Measurements from ENCODE around the gene OR52K2.
A peak's percentile ranks its signal among the peaks of the same experiment; 100 is the strongest.
"Not testable (repeated sequence)": the region's sequence is repeated elsewhere in the genome, so short reads cannot be mapped to it uniquely, and the experiment has no call there.

Gene OR52K2

DNA sequence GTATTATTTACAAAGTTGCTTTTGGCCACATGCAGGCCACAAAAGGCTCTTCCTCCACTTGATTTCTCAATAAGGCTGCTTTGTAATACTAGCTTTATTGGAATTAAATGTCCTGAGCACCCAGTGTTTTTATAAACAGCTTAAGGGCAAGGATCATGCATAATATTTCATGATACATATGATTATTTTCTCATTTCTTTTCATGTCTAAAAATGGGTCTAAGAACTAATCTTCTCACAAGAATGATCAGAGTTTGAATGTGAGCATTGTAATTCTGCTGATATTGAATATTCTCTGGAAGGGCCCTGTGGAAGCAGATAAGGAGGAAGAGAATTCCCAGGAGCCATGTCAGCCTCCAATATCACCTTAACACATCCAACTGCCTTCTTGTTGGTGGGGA is at the start of gene OR52K2:
Gene OR52K2 (plus strand): TSS at position 301 of the 400 bp plus-strand sequence. CDS start 45 bp downstream, at position 346.
- DNase-seq: no peak

DNA sequence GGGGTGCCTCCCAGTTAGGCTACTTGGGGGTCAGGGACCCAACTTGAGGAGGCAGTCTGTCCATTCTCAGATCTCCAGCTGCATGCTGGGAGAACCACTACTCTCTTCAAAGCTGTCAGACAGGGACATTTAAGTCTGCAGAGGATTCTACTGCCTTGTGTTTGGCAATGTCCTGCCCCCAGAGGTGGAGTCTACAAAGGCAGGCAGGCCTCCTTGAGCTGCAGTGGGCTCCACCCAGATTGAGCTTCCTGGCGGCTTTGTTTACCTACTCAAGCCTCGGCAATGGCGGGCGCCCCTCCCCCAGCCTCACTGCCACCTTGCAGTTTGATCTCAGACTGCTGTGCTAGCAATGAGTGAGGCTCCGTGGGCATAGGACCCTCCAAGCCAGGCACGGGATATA is 42.9 kb upstream of the OR52K2 start:
- not testable (repeated sequence) for DNase-seq

DNA sequence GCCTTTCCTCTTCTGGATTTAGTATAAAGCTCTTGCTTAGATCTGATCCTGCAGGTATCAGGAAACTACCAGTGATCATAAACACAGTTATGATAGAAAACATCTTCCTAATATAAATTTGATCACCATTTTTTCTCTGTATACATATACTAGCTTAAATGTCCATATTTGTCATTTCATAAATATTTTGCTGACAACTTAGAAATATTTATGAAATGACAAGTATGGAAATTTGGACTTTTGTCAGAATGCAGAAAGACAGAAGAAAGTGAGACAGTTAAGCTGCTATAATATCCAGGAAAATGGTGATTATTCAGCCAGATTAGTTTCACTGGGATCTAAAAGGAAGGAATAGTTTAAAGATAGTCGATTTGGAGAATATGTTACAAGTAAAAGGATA is 32.8 kb upstream of the OR52K2 start:
- no peak for DNase-seq

DNA sequence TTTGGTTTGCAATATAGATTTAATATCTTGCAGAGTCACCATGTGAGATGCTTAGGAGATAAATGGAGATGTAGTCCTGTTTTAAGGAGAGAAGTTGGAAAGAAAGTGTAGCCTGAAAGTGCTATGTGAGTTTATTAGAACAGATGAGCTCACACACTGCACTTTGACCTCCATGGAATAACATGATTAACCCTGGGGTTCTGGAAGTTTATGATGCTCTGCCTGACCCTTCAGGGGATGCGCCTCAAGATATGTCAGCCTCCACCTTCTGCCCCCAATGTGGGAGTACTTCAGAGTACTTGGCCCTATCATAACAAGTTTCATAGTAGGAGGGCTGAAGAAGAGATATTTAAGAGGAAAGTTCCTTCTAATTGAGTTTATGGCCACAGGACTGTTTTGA is 32.3 kb upstream of the OR52K2 start:
- DNase-seq: no peak

DNA sequence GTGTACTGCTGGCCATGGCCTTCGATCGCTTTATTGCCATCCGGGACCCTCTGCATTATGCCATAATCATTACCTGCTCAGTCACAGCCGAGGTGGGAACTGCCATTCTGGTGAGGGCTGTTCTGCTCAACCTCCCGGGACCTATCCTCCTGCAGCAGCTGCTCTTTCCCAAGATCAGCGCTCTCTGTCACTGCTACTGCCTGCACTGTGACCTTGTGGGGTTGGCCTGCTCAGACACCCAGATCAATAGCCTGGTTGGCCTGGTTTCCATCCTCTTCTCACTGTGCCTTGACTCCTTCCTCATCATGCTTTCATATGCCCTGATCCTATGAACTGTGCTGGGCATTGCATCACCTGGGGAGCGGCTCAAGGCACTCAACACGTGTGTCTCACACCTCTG is 30.7 kb upstream of the OR52K2 start:
- DNase-seq: no peak

DNA sequence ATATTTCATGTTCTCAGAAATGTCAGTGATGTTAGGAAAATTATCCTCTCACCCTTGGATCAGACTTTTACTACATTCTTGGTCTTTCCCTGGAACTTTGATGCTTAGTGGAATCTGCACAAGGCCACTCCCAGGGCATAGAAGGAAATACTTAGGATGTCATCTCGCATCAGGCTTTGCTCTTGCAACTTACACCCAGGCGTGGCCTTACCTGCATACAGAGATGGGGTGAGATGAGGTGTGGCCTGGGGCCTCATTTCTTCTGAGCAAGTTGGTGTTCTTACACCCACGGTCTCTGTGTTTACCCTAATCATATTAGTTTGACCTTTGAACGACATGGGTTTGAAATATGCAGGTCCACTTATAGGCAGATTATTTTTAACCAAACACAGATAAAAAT is 19.0 kb upstream of the OR52K2 start:
- no peak for DNase-seq

DNA sequence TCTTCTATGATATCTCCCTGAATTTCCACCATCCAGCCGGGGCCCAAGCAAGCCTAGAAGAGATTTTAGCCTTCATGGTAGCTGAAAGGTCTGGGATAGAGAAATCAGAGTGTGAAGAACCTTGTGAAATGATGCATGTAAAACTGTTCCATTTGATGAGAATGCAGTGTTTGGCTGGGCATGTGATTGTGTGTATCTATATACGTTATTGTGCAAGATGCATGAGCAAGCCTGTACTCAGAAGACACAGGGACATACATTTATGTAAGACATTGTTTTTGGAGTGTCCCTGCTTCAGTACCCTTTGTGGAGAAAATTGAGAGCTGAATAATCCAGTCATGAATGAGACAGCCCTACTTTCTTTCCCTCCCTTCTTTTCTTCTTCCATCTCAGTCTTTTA is 15.2 kb upstream of the OR52K2 start:
- no peak for DNase-seq

DNA sequence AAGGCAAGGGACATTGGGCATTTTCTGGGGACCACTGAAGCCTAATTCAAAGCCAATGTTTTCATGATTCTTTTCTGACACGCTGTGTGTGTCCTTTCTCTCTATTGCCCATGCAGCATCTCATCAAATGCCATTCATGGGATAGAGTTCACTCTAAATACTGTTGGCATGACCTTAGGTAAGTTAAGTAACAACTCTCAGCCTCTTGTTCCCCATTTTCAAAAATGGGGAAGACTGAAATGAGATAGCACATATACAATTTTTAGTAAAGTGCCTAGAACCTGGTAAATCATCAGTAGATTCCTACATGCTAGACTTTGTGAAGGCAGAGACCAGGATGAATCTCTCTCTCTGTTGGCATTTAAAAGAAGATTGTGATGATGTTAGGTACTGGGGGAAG is 12.7 kb upstream of the OR52K2 start:
- no peak for DNase-seq

DNA sequence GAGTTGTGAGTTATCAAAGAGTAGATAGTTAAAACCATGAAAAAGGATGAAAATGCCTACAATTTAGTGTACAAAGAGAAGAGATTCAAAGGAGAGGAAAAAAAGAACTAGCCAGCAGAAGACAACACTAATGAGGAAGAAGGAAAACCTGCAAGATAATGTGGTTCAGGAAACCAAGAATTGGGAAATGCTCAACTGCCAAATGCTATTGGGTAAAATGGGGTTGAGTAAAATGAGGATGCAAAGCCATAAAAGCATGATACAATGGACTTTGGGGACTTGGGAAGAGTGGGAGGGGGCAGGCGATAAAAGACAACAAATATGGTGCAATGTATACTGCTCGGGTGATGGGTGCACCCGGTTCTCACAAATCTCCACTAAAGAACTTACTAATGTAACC is 7.6 kb upstream of the OR52K2 start:
- no peak for DNase-seq

DNA sequence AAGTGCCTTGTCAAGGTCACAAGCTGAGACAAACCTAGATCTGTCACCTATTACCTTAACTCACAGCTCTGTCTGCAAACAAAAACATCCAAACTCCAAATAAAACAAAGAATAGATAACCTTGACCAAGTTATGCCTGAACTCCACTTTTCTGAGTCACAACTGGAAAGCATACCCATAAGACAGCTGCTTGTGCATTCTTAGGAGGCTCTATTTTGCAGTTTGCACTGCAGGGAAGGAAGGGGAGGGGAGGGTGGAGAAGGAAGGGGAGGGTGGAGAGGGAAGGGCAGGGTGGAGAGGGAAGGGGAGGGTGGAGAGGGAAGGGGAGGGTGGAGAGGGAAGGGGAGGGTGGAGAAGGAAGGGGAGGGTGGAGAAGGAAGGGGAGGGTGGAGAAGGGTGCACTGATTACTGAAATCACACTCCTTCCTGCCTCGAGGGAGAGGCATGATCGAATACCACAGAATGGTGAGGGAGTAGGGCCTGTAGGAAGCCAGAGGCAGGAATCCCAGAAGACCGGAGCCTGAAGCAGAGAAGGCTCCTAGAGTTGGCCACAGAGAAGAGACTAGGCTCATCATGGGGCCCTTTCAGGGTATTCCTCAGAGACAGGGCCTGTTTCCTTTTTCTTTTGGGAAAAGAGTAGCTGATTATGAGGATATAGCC is 5.7 kb upstream of the OR52K2 start:
- no peak for DNase-seq

DNA sequence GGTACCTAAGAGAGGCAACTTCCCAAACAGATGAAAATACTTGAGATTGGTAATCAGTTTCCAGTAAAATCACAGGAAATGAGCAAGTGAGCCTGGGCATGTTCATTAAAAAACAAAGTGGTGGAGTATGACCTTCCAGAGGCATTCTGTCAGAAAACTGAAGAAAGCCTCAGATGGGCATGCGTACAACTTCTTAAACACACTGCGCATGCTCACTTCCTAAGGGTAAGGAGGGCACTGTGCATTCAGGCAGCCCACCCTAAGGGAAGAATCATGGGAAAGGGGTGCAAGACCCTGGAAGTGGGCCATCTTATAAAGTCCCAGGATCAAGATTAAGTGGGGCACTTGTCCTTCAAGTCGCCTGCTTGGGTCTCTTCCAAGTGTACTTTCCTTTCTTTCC is 4.0 kb downstream of the OR52K2 start:
- no peak for DNase-seq

DNA sequence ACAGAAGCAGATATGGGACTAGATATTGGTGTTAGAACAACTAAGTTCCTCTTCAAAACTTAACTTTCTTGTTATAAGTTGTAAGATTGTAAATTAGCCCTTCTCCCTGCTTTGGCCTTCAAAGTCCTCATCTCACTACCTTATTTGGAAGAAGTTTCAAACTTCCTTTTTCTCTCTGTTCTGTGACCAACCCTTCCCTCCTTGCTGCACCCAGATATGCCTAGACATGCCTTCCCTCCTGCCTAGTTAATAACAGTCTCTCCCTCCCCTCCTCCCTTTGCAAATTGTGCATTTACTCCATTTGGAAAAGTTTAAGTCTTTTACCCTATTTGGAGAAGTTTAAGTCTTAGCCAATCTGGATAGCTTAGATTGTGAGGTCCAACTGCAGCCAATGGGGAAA is 4.9 kb downstream of the OR52K2 start:
- DNase-seq: no peak

DNA sequence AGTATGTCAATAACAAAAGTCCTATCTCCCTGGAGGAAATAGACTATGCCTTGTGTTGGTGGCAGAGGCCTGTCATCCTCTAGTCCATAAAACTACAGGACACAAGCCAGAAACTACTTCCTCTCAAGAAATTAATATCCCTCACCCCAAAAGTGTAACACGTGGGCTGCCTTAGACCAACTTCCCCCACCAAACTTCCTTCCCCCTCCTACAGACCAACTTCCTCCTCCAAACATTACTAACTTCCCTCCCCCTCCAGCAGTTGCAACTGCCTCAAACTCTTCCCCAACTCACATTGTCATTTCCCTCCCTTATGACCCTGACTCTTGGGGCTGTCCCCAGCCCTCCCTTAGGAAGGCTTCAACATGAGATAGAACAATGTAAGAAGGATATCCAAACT is 6.3 kb downstream of the OR52K2 start:
- DNase-seq: no peak

DNA sequence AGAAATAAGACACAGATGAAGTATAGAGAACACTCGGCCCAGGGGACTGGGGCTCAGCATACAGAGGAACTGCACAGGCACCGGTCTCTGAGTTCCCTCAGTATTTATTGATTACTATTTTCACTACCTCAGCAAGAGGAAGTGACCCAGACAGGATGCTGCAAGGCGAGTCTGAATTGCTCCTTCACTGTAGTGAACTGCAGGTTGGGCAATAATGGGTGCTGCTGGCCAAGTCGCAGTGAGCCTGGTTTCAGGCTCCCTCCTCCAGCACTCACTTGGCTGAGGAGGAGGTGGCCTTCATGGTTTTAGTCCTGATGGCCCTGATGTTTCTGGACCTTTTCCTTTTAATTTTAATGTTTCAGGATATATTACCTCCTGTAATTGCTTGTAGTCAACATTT is 10.4 kb downstream of the OR52K2 start:
- DNase-seq: no peak

DNA sequence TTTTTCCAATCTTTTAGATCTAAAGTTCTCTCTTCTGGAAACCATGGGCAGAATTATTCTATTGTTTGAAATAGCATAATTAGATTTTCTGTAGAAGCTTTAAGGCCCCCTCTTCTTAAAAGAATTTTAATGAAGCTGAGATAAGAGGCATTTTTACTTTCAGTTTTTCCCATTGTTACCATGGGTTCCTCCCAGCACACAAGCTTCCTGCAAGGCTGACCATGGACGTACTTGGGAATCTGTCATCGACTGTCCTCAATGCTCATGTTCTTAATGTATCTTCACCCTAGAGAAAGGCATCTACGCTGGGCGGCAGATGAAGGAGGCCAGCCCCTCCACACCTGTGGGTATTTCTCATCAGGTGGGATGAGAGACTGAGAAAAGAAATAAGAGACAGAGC is 11.1 kb downstream of the OR52K2 start:
- DNase-seq: no peak

DNA sequence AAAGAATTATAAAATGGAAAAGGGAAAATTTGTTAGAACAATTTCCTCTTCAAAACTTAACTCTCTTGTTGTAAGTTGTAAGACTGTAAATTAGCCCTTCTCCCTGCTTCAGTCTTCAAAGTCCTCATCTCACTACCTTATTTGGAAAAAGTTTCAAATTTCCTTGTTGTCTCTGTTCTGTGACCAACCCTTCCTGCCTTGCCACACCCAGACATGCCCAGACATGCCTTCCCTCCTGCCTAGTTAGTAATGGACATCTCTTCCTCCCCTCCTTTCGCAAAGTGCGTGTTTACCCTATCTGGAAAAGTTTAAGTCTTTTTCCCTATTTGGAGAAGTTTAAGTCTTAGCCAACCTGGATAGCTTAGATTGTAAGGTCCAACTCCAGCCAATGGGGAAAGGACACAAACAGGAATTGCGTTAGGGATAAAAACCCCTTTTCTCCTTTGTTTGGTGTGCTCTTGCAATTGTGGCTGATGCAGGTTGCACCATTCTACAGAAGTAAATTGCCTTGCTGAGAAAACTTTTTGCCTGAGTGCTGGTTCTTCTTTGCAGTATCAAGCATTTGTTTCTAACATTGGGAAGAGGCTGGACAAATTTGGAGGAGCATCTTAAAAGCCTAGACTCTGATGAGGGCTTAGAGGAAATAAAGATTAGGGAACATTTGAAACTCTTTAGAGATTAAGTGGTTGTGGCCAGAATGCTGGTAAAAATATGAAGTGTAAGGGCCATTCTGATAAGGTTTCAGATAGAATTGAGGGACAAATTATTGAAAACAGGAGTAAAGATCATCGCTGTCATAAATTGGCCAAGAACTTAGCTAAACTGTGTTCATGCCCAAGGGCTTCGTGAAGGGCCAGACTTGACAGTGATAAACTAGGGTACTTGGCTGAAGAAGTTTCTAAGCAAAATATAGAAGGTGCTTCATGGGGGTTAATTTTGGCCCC is 15.4 kb downstream of the OR52K2 start:
- DNase-seq: peak; percentile 13

DNA sequence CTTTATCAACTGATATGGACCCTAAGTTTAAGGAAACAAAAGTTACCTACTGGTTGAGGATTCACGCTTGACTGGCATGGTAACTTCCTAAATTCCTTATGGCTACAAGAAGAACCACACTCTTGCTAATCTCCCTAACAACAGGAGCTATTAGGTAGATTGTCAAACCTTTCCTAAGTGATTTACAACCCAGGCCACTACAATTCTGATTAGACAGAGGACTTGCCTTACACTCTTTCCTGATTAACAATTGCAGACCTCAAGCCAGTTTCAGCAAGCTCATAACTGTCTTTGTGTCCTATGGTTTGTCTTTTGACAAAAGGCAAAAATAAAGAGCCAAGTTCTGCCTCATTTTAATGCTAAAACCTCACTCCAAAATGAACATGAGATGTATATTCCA is 16.3 kb downstream of the OR52K2 start:
- DNase-seq: no peak

DNA sequence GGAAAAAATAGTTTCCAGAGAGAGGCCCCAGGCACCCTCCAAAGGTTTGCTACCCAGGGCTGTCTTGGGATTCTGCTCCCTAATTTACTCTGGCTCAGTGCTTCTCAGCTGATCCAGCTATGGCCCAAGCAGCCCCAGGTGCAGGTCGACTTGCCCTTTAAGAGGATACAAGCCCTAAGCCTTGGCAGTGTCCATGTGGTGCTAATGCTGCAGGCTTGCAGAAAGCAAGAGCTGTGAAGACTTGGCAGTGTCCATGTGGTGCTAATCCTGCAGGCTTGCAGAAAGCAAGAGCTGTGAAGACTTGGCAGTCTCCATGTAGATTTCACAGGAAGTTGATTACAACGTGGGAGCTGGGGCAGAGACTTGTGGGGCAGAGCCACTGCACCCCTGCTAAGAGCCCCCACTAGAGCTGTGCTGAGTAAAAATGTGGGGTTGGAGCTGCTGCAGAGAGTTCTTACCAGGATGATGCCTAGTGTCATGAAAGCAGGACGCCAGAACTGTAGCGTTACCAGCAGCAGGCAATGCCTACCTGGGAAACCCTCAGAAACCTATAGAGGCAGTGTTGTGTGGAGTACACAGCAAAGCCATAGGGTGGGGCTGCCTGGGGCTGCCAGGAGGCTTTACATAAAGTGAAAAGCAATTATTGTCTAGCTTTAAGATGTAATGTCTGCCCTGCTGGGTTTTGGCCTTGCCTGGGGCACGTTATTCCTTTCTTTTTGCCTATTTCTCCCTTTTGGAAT is 17.2 kb downstream of the OR52K2 start:
- no peak for DNase-seq

DNA sequence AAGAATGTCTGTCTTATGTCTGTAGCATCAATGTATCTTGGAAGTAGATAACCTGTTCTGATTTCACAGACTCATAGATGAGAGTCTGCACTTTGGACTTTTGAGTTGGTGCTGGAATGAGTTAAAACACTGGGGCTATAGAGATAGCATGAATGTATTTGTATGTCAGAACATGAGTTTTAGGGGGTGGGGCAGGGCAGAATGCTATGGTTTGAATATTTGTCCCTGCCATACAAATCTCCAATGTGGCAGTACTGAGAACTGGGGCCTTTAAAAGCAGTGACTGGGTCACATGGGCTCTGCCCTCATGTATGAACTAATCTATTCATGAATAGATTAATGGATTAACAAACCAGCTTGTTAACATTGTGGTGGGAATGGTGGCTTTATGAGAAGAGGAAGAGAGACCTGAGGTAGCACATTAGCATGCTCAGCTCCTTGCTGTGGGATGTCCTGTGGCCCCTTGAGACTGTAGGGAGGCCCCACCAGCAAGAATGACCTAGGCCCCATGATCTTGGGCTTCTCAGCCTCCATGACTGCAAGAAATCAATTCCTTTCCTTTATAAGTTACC is 17.9 kb downstream of the OR52K2 start:
- DNase-seq: no peak

DNA sequence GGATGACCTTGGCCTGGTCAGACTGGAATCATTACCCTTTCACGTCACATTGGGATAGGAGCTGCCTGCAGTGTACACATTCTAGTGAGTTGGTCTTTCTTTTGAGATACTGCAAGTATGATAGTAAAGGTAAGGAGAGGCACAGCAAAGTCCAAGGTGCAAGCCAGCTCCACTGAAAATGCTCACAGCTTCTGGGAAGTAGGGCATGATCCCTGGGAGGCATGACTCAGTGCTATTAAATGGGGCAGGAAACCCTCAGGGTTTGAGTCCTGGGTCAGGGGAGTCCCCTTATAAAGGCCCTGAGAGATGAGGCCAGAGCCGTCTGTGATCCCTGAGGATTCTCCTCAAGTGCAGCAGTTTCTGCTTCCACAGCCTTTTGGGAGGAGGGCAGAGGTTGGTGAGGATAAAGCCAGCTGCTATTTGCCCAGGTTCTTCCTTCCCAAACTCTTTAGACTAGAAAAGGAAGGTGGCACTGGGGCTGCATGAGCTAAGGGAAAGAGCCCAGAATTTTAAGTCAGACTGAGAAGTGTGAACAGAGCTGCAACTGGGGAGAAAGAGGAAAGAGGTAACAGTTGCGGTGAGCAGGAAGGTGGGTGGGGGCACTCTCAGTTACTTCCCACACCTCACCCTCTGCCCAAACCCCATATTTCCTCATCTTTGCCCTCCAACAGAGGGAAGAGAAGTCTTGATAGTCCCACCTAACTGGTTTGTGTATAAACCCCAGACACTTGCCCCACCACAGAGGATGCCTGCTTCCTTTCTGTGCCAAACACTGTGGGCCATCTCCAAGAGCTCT is 18.9 kb downstream of the OR52K2 start:
- no peak for DNase-seq

DNA sequence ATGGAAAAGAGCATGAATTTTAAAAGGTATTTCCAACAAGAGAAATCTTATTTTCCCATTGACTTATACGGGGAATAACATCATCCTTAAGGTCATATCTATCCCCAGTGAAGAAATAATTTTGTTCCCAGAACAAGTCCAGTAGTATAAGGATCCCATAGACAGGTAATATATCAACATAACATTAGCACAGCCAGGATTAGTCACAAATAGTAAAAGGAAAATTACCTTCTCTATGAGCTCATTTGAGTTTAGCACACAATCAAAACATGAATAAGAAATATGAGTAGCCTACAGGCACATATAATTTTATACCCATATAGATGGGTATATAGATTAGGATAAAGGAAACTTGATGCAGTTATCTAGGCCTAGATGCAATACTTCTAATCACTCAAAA is 30.5 kb downstream of the OR52K2 start:
- DNase-seq: no peak

DNA sequence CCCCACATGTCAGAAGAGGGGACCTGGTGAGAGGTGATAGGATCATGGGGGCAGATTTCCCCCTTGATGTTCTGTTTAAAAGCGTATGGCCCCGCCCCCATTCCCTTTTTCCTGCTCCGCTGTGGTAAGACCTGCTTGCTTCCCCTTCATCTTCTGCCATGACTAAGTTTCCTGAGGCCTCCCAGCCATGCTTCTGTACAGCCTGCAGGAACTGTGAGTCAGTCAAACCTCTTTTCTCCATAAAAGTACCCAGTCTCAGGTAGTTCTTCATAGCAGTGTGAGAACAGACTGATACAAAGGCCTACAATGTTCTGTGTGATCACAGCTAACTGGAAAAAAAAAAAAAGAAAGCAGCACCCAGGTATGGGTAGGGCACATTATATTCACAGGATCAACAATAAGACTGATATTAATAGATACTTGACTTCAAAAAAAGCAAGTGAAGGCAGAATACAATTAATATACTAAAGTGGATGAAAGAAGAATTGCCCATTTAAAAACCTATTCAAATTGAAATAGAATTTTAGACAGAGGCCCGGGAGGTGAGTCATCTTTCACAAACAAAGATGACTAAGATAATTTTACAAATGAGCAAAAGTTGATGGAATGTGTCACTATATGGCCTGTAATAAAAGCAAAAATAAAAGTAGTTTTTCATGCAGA is 31.6 kb downstream of the OR52K2 start:
- no peak for DNase-seq
